NCI-H2029 (cell line): Measurements from ENCODE around the gene TRABD.
"Not testable (repeated sequence)": the region's sequence is repeated elsewhere in the genome, so short reads cannot be mapped to it uniquely, and the experiment has no call there.

Source experiments
- DNase-seq: peaks from one replicate; lab custom pipeline; 2025; lab: John Stamatoyannopoulos, UW

Gene TRABD

GRCh38 chr22:50185375-50186087, at the start of gene TRABD:
TSS of gene TRABD (plus strand) at chr22:50185913. CDS start at chr22:50193061, 7,148 bp downstream.
- DNase-seq, result peak; percentile 73

- DNase-seq, result no peak
Measured at GRCh38 chr22:50136581-50137015, 49.1 kb upstream of the TRABD start.

GRCh38 chr22:50137277-50137676, 48.4 kb upstream of the TRABD start:
- not testable (repeated sequence) for DNase-seq

- no peak for DNase-seq
Measured at GRCh38 chr22:50138041-50138440, 47.7 kb upstream of the TRABD start.

GRCh38 chr22:50138988-50139387, 46.7 kb upstream of the TRABD start:
- DNase-seq, result no peak

GRCh38 chr22:50139843-50140415, 45.8 kb upstream of the TRABD start:
- DNase-seq, result peak; percentile 80

- DNase-seq, result no peak
Measured at GRCh38 chr22:50140615-50141014, 45.1 kb upstream of the TRABD start.

GRCh38 chr22:50141462-50141861, 44.3 kb upstream of the TRABD start:
- no peak for DNase-seq

GRCh38 chr22:50141891-50142363, 43.8 kb upstream of the TRABD start:
- peak; percentile 63 for DNase-seq

- no peak for DNase-seq
Measured at GRCh38 chr22:50143096-50143495, 42.6 kb upstream of the TRABD start.

GRCh38 chr22:50144005-50144614, 41.6 kb upstream of the TRABD start:
- DNase-seq, result no peak

GRCh38 chr22:50145721-50146438, 39.8 kb upstream of the TRABD start:
- DNase-seq, result no peak

- no peak for DNase-seq
Measured at GRCh38 chr22:50146439-50147238, 39.1 kb upstream of the TRABD start.

GRCh38 chr22:50147258-50148165, 38.2 kb upstream of the TRABD start:
- not testable (repeated sequence) for DNase-seq

- no peak for DNase-seq
Measured at GRCh38 chr22:50148166-50148500, 37.6 kb upstream of the TRABD start.

- no peak for DNase-seq
Measured at GRCh38 chr22:50148991-50149721, 36.6 kb upstream of the TRABD start.

GRCh38 chr22:50150161-50151129, 35.3 kb upstream of the TRABD start:
- DNase-seq, result no peak

- DNase-seq, result no peak
Measured at GRCh38 chr22:50151571-50152537, 33.9 kb upstream of the TRABD start.
